ENCODE results near the gene OR7G2. TPM values are rescaled to one million over a fixed set of nuclear protein-coding genes. Genes with fewer than 3 reads are reported as not detected.

OR7G2 gene
- polyA plus RNA-seq, 3 donors = not detected

- Histone ChIP-seq H3K9ac (ENCODE audit: insufficient read depth, low read length, poor library complexity, severe bottlenecking) (no peak overlapping the region), H3K79me2 (ENCODE audit: insufficient read depth, low read length) (peaks cover 100% of the 10 kb centered on the region), H3K9me3 (replicated peaks in 1 of 2; ENCODE audit: control insufficient read depth in 1 of 2, insufficient read depth in 1 of 2, low read length in 2 of 2) (peaks cover 86 to 95% of the 10 kb centered on the region in 2 donors), H3K27ac (ENCODE audit: low read depth in 1 of 2, low read length in 2 of 2) (no peak overlapping the region), H3K4me3 (replicated peaks in 1 of 3; ENCODE audit: low read depth in 2 of 3, low read length in 3 of 3) (no peak overlapping the region), H3K4me2 (replicated peaks; ENCODE audit: extremely low read depth, low read length, poor library complexity, severe bottlenecking) (no peak overlapping the region), H3K27me3 (ENCODE audit: control insufficient read depth in 2 of 2, insufficient read depth in 2 of 2, low read length in 2 of 2) (no peaks in the 10 kb centered on the region), H2AFZ (ENCODE audit: insufficient read depth, low read depth, low read length, poor library complexity, severe bottlenecking) (no peak overlapping the region), H4K20me1 (ENCODE audit: insufficient read depth, low read length) (peaks cover 41% of the 10 kb centered on the region), H3K36me3 (replicated peaks in 1 of 2; ENCODE audit: control insufficient read depth in 1 of 2, insufficient read depth in 2 of 2, low read length in 2 of 2) (peaks cover 22 to 94% of the 10 kb centered on the region in 2 donors), H3K4me1 (ENCODE audit: control insufficient read depth in 1 of 2, insufficient read depth in 2 of 2, low read length in 2 of 2) (no peaks in the 10 kb centered on the region)
- H3K4me1 Mint-ChIP-seq = peaks cover 15% of the 10 kb centered on the region
- peaks cover 77 to 88% of the 10 kb centered on the region in 2 donors for H3K36me3 Mint-ChIP-seq
- H3K27ac Mint-ChIP-seq = no peak overlapping the region
- 100% methylated on average over 2 of the region's 3 CpGs for WGBS (ENCODE audit: insufficient coverage)
- H3K4me3 Mint-ChIP-seq = no peak overlapping the region
- DNase-seq = no peak
- TF ChIP-seq CTCF (IDR thresholded peaks at IDR 0.05) = no peak
- H3K27me3 Mint-ChIP-seq (ENCODE audit: low read depth in 3 of 3) = peaks cover 0 to 1% (median 0%) of the 10 kb centered on the region in 3 donors
- intact Hi-C loops (cut with micrococcal nuclease) = loop anchor here (5.0 to 10.0 kb wide), 5 partner anchors 156 to 646 kb away; partner anchors contain the start of genes ZNF699 (in 2 of the 2), ZNF121 (in 1 of the 2) and ZNF266 (in 1 of the 2)
- H3K9me3 Mint-ChIP-seq = peaks cover 63 to 81% (median 76%) of the 10 kb centered on the region in 7 donors
Observed at GRCh38 chr19:9148697-9149096, 41.4 kb upstream of the OR7G2 start.

GRCh38 chr19:9146882-9147281, 39.6 kb upstream of the OR7G2 start:
- peaks cover 18 to 76% of the 10 kb centered on the region in 2 donors for H3K36me3 ChIP-seq (replicated peaks in 1 of 2; ENCODE audit: control insufficient read depth in 1 of 2, insufficient read depth in 2 of 2, low read length in 2 of 2)
- H3K9ac ChIP-seq (ENCODE audit: insufficient read depth, low read length, poor library complexity, severe bottlenecking) = no peak overlapping the region
- H3K27me3 ChIP-seq (ENCODE audit: control insufficient read depth in 2 of 2, insufficient read depth in 2 of 2, low read length in 2 of 2) = no peaks in the 10 kb centered on the region
- H2AFZ ChIP-seq (ENCODE audit: insufficient read depth, low read depth, low read length, poor library complexity, severe bottlenecking) = no peak overlapping the region
- peaks cover 100% of the 10 kb centered on the region for H3K79me2 ChIP-seq (ENCODE audit: insufficient read depth, low read length)
- no peak for DNase-seq
- H3K9me3 Mint-ChIP-seq = peaks cover 54 to 70% (median 69%) of the 10 kb centered on the region in 7 donors
- TF ChIP-seq CTCF (IDR thresholded peaks at IDR 0.05) = no peak
- no peak overlapping the region for H3K27ac Mint-ChIP-seq
- H3K27ac ChIP-seq (ENCODE audit: low read depth in 1 of 2, low read length in 2 of 2) = no peak overlapping the region
- H3K4me1 ChIP-seq (ENCODE audit: control insufficient read depth in 1 of 2, insufficient read depth in 2 of 2, low read length in 2 of 2) = peaks cover under 1 to 2% of the 10 kb centered on the region in 2 donors
- intact Hi-C loops (cut with micrococcal nuclease) = loop anchor here (5.0 to 10.0 kb wide), 5 partner anchors 158 to 648 kb away; partner anchors contain the start of genes ZNF699 (in 2 of the 2), ZNF121 (in 1 of the 2) and ZNF266 (in 1 of the 2)
- peaks cover 23% of the 10 kb centered on the region for H3K4me1 Mint-ChIP-seq
- WGBS (ENCODE audit: insufficient coverage) = no CpG with 5 or more reads among the region's 1 CpG
- no peak overlapping the region for H3K4me3 Mint-ChIP-seq
- H3K4me2 ChIP-seq (replicated peaks; ENCODE audit: extremely low read depth, low read length, poor library complexity, severe bottlenecking) = no peak overlapping the region
- peaks cover 40% of the 10 kb centered on the region for H4K20me1 ChIP-seq (ENCODE audit: insufficient read depth, low read length)
- H3K36me3 Mint-ChIP-seq = peaks cover 72 to 87% of the 10 kb centered on the region in 2 donors
- no peak overlapping the region for H3K4me3 ChIP-seq (replicated peaks in 1 of 3; ENCODE audit: low read depth in 2 of 3, low read length in 3 of 3)
- no peaks in the 10 kb centered on the region for H3K27me3 Mint-ChIP-seq (ENCODE audit: low read depth in 3 of 3)
- peaks cover 70 to 80% of the 10 kb centered on the region in 2 donors for H3K9me3 ChIP-seq (replicated peaks in 1 of 2; ENCODE audit: control insufficient read depth in 1 of 2, insufficient read depth in 1 of 2, low read length in 2 of 2)

Measured in CD14-positive monocyte (primary cell).